Glutamatergic neuron (in vitro differentiated cells): Measurements from ENCODE around the gene HSF2. TPM values are rescaled to one million over a fixed set of nuclear protein-coding genes. Genes with fewer than 3 reads are reported as not detected.
A peak's percentile ranks its signal among the peaks of the same experiment; 100 is the strongest.

Experiments
- DNase-seq: peaks from one replicate; pipeline ENCODE4 v3.0.0; 2022
- H3K27ac Mint-ChIP-seq: one replicate; pipeline ENCODE4 v1.8.0; 2020; ENCODE audit warnings: mild to moderate bottlenecking, mixed read lengths, inconsistent platforms; ENCODE audit not compliant: unreplicated experiment
- H3K27me3 Mint-ChIP-seq: one replicate; pipeline ENCODE4 v1.8.0; 2020; ENCODE audit warnings: mild to moderate bottlenecking, moderate library complexity, mixed read lengths, inconsistent platforms; ENCODE audit not compliant: unreplicated experiment
- H3K36me3 Mint-ChIP-seq: one replicate; pipeline ENCODE4 v1.8.0; 2020; ENCODE audit warnings: mild to moderate bottlenecking, mixed read lengths, inconsistent platforms; ENCODE audit not compliant: unreplicated experiment
- H3K4me1 Mint-ChIP-seq: one replicate; pipeline ENCODE4 v1.8.0; 2020; ENCODE audit warnings: mild to moderate bottlenecking, low read depth, mixed read lengths, inconsistent platforms; ENCODE audit not compliant: unreplicated experiment
- H3K4me3 Mint-ChIP-seq: one replicate; pipeline ENCODE4 v1.8.0; 2020; ENCODE audit warnings: mild to moderate bottlenecking, mixed read lengths, inconsistent platforms; ENCODE audit not compliant: unreplicated experiment
- H3K9me3 Mint-ChIP-seq: one replicate; pipeline ENCODE4 v1.8.0; 2020; ENCODE audit warnings: mild to moderate bottlenecking, moderate library complexity, mixed read lengths, inconsistent platforms; ENCODE audit not compliant: unreplicated experiment
- CTCF ChIP-seq: fragments of 200-600 bp; sonication (generic); IDR thresholded peaks from one replicate; pipeline ENCODE4 v1.5.0; 2021; ENCODE audit not compliant: partially characterized antibody, unreplicated experiment
- total RNA-seq: library from RNA; stranded (reverse); fragmentation: NEBNext Ultra II Directional; extraction: Animal tissue kit (Norgen Biotek cat#: 25700); gene quantifications from one replicate; pipeline ENCODE4 v1.2.1, GENCODE V29; 2021; ENCODE audit not compliant: unreplicated experiment

HSF2 gene
- total RNA-seq, 1 donor from 2014 or later: 25.4 TPM

- no peak for DNase-seq
- H3K4me3 Mint-ChIP-seq: no peak overlapping the region
- H3K27ac Mint-ChIP-seq: no peak overlapping the region
- no peaks in the 10 kb centered on the region for H3K36me3 Mint-ChIP-seq
- H3K27me3 Mint-ChIP-seq: peaks cover 3% of the 10 kb centered on the region
- H3K9me3 Mint-ChIP-seq: no peaks in the 10 kb centered on the region
- H3K4me1 Mint-ChIP-seq: no peaks in the 10 kb centered on the region
- TF ChIP-seq CTCF: no peak
Observed at GRCh38 chr6:122389704-122390372, 9.6 kb upstream of the HSF2 start.

GRCh38 chr6:122392564-122393350 is 6.7 kb upstream of the HSF2 start:
- TF ChIP-seq CTCF: no peak
- Mint-ChIP-seq H3K36me3 (no peaks in the 10 kb centered on the region), H3K4me3 (no peak overlapping the region), H3K9me3 (no peaks in the 10 kb centered on the region), H3K4me1 (no peaks in the 10 kb centered on the region), H3K27me3 (peaks cover 2% of the 10 kb centered on the region), H3K27ac (no peak overlapping the region)
- DNase-seq: no peak

GRCh38 chr6:122393351-122393896 is 6.0 kb upstream of the HSF2 start:
- peaks cover 2% of the 10 kb centered on the region for H3K27me3 Mint-ChIP-seq
- H3K4me3 Mint-ChIP-seq: no peak overlapping the region
- no peaks in the 10 kb centered on the region for H3K9me3 Mint-ChIP-seq
- H3K4me1 Mint-ChIP-seq: no peaks in the 10 kb centered on the region
- no peaks in the 10 kb centered on the region for H3K36me3 Mint-ChIP-seq
- H3K27ac Mint-ChIP-seq: peak overlapping the region; percentile 9
- no peak for DNase-seq
- TF ChIP-seq CTCF: no peak

GRCh38 chr6:122394016-122394415 is 5.4 kb upstream of the HSF2 start:
- TF ChIP-seq CTCF: no peak
- Mint-ChIP-seq H3K4me3 (no peak overlapping the region), H3K9me3 (no peaks in the 10 kb centered on the region), H3K36me3 (no peaks in the 10 kb centered on the region), H3K4me1 (no peaks in the 10 kb centered on the region), H3K27me3 (peaks cover 2% of the 10 kb centered on the region), H3K27ac (peak overlapping the region; percentile 9)
- DNase-seq: no peak

- Mint-ChIP-seq H3K36me3 (no peaks in the 10 kb centered on the region), H3K4me1 (peaks cover 7% of the 10 kb centered on the region), H3K9me3 (peaks cover 2% of the 10 kb centered on the region), H3K4me3 (peak overlapping the region; percentile 42), H3K27me3 (peaks cover 1% of the 10 kb centered on the region), H3K27ac (peak overlapping the region; percentile 66)
- no peak for DNase-seq
- TF ChIP-seq CTCF: peak; percentile 24
Observed at GRCh38 chr6:122399055-122399347, 451 bp upstream of the HSF2 start.
